Measurements from ENCODE around the gene OLFM2.

The OLFM2 gene

GRCh38 chr19:9819596-9819909 is 116.8 kb downstream of the OLFM2 start:
- H3K4me3 ChIP-seq (ENCODE audit: low read depth, low read length), result peak overlapping the region; percentile 48
- no peak for TF ChIP-seq CTCF (IDR thresholded peaks at IDR 0.05; ENCODE audit: low read depth, low read length, missing control alignments)
- DNase-seq (ENCODE audit: low read depth), result no peak

GRCh38 chr19:9818734-9819595 is 117.3 kb downstream of the OLFM2 start, which contains the start of gene FBXL12:
Gene FBXL12, minus strand, starts transcription at chr19:9819079. Its CDS starts 266 bp downstream, at chr19:9818813.
- H3K4me3 ChIP-seq (ENCODE audit: low read depth, low read length), result peak within 1 kb of the TSS; percentile 99
- DNase-seq (ENCODE audit: low read depth), result peak; percentile 96
- no peak for TF ChIP-seq CTCF (IDR thresholded peaks at IDR 0.05; ENCODE audit: low read depth, low read length, missing control alignments)

- peak overlapping the region; percentile 99 for H3K4me3 ChIP-seq (ENCODE audit: low read depth, low read length)
- DNase-seq (ENCODE audit: low read depth), result no peak
- no peak for TF ChIP-seq CTCF (IDR thresholded peaks at IDR 0.05; ENCODE audit: low read depth, low read length, missing control alignments)
These were observed 118.1 kb downstream of the OLFM2 start for GRCh38 chr19:9818175-9818733.

- DNase-seq (ENCODE audit: low read depth), result no peak
- H3K4me3 ChIP-seq (ENCODE audit: low read depth, low read length), result no peak overlapping the region
- no peak for TF ChIP-seq CTCF (IDR thresholded peaks at IDR 0.05; ENCODE audit: low read depth, low read length, missing control alignments)
These were observed 125.2 kb downstream of the OLFM2 start for GRCh38 chr19:9811139-9811538.

GRCh38 chr19:9808855-9809824 is 127.2 kb downstream of the OLFM2 start:
- no peak overlapping the region for H3K4me3 ChIP-seq (ENCODE audit: low read depth, low read length)
- no peak for TF ChIP-seq CTCF (IDR thresholded peaks at IDR 0.05; ENCODE audit: low read depth, low read length, missing control alignments)
- DNase-seq (ENCODE audit: low read depth), result no peak

GRCh38 chr19:9806803-9807202 is 129.5 kb downstream of the OLFM2 start:
- TF ChIP-seq CTCF (IDR thresholded peaks at IDR 0.05; ENCODE audit: low read depth, low read length, missing control alignments), result no peak
- H3K4me3 ChIP-seq (ENCODE audit: low read depth, low read length), result no peak overlapping the region

More at GRCh38 chr19:9806803-9807202, 129.5 kb downstream of the OLFM2 start:
- no peak for DNase-seq (ENCODE audit: low read depth)

Measured in GM12864 (cell line).